Stomach (tissue), 9 donors: ENCODE data around the gene SLC35F3. TPM values are rescaled to one million over a fixed set of nuclear protein-coding genes. Genes with fewer than 3 reads are reported as not detected.

Experiments
- DNase-seq, 2 donors: peaks; one replicate each; pipeline versions ENCODE4 v3.0.0 to v3.0.0-alpha.2; 2013 to 2019
- H3K27ac ChIP-seq, 5 donors: fragments of 200-600 bp in 4 of 5; sonication (generic) in 4 of 5; one replicate each; pipeline ENCODE4 v1.5.1; 2013 to 2019; ENCODE audit warnings: mild to moderate bottlenecking in 1 of 5, moderate library complexity in 1 of 5
- H3K27me3 ChIP-seq, 3 donors: fragments of 200-600 bp; sonication (generic); one replicate each; pipeline ENCODE4 v1.5.1; 2017 to 2019; ENCODE audit warnings: mixed run types in 1 of 3
- H3K36me3 ChIP-seq, 4 donors: fragments of 200-600 bp; sonication (generic); 1 replicate in 3 of 4; 2 replicates in 1 of 4; pipeline ENCODE4 v1.5.1; 2016 to 2019
- H3K4me1 ChIP-seq, 4 donors: fragments of 200-600 bp; sonication (generic); one replicate each; pipeline ENCODE4 v1.5.1; 2016 to 2019
- H3K4me3 ChIP-seq, 4 donors: fragments of 200-600 bp; sonication (generic) in 3 of 4; one replicate each; pipeline ENCODE4 v1.5.1; 2016 to 2019; ENCODE audit warnings: mild to moderate bottlenecking in 1 of 4
- H3K9me3 ChIP-seq, 4 donors: fragments of 200-600 bp; sonication (generic); one replicate each; pipeline ENCODE4 v1.5.1; 2016 to 2019
- EP300 ChIP-seq: sonication (generic); formaldehyde crosslinking; IDR thresholded peaks from one replicate; pipeline ENCODE4 v1.6.1; 2017; ENCODE audit warnings: antibody characterized with exemption
- POLR2A ChIP-seq, 4 donors: fragments of 450-650 bp; IDR thresholded peaks; one replicate each; pipeline ENCODE4 v1.6.1; 2016; ENCODE audit warnings: antibody characterized with exemption in 4 of 4, control low read depth in 2 of 4, mild to moderate bottlenecking in 1 of 4, moderate library complexity in 1 of 4
- POLR2AphosphoS5 ChIP-seq, 3 donors: sonication (generic); formaldehyde crosslinking; IDR thresholded peaks; one replicate each; pipeline ENCODE4 v1.6.1; 2016; ENCODE audit warnings: antibody characterized with exemption in 3 of 3
- WGBS, 5 donors: extraction: QIAGEN DNeasy Blood & Tissue Kit in 3 of 5; methylation state at CpG; one replicate each; pipeline versions ENCODE4 v1.1.5 to v1.1.7; 2013 to 2018; 5-methylcytosine and 5-hydroxymethylcytosine counted together
- intact Hi-C: fragments of 100-400 bp; cut with DNase I; formaldehyde crosslinking; loops from one replicate; pipeline ENCODE4 v1.15.1; 2023; ENCODE audit warnings: low total_unique reads
- polyA plus RNA-seq, 3 donors: library from polyadenylated mRNA; stranded (reverse); fragments of 200-250 nt; gene quantifications; one replicate each; pipeline ENCODE4 v1.2.3, GENCODE V29; 2013
- total RNA-seq, 5 donors: library from RNA; depleted of rRNA; stranded (reverse); fragments of >200 nt; gene quantifications; one replicate each; pipeline versions ENCODE4 v1.1.0 to v1.2.3, GENCODE V29; 2014 to 2016
- TF ChIP-seq, protein P1 (sequence below), 7 experiments: fragments of 450-650 bp in 4 of 7; fragments of 200-600 bp in 3 of 7; sonication (generic) in 3 of 7; IDR thresholded peaks; one replicate each; pipeline ENCODE4 v1.5.1; 2016 to 2019; ENCODE audit warnings: antibody characterized with exemption in 7 of 7, control low read depth in 2 of 7, mild to moderate bottlenecking in 1 of 7
- donor health status: healthy with polysubstance abuse.
- donor health status: Bipolar disorder and iron deficiency.
- donor health status: healthy.

SLC35F3 gene
- total and polyA plus RNA-seq, 8 donors: under 0.01 to 1.5 (median 0.59) TPM; not detected in 2

DNA sequence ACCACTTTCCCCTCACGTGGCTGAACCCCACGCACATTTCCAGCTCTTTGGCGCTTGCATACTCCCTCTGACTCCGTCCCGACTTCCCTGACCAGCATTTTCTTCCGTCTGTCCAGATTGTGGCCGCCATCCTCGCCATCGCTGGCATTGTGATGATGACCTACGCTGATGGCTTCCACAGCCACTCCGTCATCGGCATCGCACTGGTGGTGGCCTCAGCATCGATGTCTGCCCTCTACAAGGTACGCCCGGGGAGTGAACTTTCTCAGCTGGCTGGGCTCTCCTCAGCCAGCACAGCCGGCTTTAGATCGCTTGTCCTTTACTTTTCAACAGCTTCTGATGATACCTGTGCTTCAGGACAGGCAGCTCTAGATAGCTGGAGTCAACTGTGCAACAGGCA lies 412.0 kb downstream of the SLC35F3 start:
- Histone ChIP-seq H3K27me3 (peaks cover 0 to 27% (median 12%) of the 10 kb centered on the region in 3 donors), H3K9me3 (no peaks in the 10 kb centered on the region), H3K4me3 (no peak overlapping the region), H3K36me3 (no peaks in the 10 kb centered on the region), H3K4me1 (no peaks in the 10 kb centered on the region), H3K27ac (peak overlapping the region in 1 of 5 donors; percentile 16)
- intact Hi-C loops: no loop called here
- WGBS, 5 donors: 86 to 94% (median 94%) methylated on average over 18 of the region's 18 CpGs
- TF ChIP-seq POLR2A (IDR thresholded peaks at IDR 0.05) (no peak), POLR2AphosphoS5 (IDR thresholded peaks at IDR 0.05) (no peak), EP300 (no peak)
- TF ChIP-seq, protein P1, sequence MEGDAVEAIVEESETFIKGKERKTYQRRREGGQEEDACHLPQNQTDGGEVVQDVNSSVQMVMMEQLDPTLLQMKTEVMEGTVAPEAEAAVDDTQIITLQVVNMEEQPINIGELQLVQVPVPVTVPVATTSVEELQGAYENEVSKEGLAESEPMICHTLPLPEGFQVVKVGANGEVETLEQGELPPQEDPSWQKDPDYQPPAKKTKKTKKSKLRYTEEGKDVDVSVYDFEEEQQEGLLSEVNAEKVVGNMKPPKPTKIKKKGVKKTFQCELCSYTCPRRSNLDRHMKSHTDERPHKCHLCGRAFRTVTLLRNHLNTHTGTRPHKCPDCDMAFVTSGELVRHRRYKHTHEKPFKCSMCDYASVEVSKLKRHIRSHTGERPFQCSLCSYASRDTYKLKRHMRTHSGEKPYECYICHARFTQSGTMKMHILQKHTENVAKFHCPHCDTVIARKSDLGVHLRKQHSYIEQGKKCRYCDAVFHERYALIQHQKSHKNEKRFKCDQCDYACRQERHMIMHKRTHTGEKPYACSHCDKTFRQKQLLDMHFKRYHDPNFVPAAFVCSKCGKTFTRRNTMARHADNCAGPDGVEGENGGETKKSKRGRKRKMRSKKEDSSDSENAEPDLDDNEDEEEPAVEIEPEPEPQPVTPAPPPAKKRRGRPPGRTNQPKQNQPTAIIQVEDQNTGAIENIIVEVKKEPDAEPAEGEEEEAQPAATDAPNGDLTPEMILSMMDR (IDR thresholded peaks at IDR 0.05): no peak
- DNase-seq: no peak

DNA sequence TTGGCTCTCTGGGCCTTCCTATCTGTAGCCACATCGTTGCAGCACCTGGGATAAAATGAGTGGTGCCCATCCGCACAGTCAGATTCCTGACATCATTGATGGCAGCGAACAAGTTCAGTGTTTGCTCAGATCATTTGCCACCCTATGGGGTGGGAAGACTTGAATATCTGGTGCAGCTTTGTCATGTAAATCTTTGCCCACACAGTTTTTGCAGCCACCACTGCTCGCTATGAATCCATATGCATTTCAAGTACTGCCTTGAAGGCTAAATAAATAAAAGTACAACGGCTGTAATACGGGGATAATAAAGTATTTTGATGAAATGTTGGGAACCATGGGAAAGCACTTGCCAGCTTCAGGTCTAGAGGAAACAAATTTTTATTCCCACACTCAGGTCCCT lies 412.5 kb downstream of the SLC35F3 start:
- peaks cover 0 to 22% (median 12%) of the 10 kb centered on the region in 3 donors for H3K27me3 ChIP-seq
- H3K4me3 ChIP-seq: no peak overlapping the region
- DNase-seq: no peak
- TF ChIP-seq, protein P1 (IDR thresholded peaks at IDR 0.05): no peak
- TF ChIP-seq POLR2AphosphoS5 (IDR thresholded peaks at IDR 0.05): no peak
- TF ChIP-seq EP300: no peak
- TF ChIP-seq POLR2A (IDR thresholded peaks at IDR 0.05): no peak
- H3K36me3 ChIP-seq: no peaks in the 10 kb centered on the region
- WGBS, 5 donors: 55 to 68% (median 67%) methylated on average over 6 of the region's 6 CpGs
- H3K27ac ChIP-seq: no peak overlapping the region
- intact Hi-C loops: no loop called here
- no peaks in the 10 kb centered on the region for H3K9me3 ChIP-seq
- no peaks in the 10 kb centered on the region for H3K4me1 ChIP-seq

DNA sequence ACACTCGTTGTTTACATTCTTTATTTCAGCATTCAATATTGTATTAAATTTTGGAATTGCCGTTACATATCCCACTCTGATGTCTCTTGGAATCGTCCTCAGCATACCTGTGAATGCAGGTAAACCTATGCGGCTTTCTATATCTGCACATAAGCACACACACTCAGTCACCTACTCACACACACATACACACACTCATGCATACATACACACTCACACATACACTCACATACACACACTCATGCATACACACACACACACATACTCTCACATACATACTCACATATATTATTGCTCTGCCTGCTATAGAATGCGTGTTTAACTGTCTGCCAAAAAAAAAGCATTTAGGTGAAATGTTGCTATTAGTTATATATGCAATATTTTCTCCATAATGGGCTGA lies 415.6 kb downstream of the SLC35F3 start:
- Histone ChIP-seq H3K27me3 (peaks cover 0 to 37% (median 18%) of the 10 kb centered on the region in 3 donors), H3K27ac (no peak overlapping the region), H3K9me3 (no peaks in the 10 kb centered on the region), H3K36me3 (no peaks in the 10 kb centered on the region), H3K4me1 (no peaks in the 10 kb centered on the region), H3K4me3 (no peak overlapping the region)
- WGBS, 5 donors: 77 to 84% (median 83%) methylated on average over 5 of the region's 5 CpGs
- no peak for TF ChIP-seq POLR2A (IDR thresholded peaks at IDR 0.05)
- TF ChIP-seq, protein P1 (IDR thresholded peaks at IDR 0.05): no peak
- intact Hi-C loops: loop anchor here (10.0 kb wide), 1 partner anchor 205 kb away; no protein-coding TSS in a partner anchor
- DNase-seq: no peak

DNA sequence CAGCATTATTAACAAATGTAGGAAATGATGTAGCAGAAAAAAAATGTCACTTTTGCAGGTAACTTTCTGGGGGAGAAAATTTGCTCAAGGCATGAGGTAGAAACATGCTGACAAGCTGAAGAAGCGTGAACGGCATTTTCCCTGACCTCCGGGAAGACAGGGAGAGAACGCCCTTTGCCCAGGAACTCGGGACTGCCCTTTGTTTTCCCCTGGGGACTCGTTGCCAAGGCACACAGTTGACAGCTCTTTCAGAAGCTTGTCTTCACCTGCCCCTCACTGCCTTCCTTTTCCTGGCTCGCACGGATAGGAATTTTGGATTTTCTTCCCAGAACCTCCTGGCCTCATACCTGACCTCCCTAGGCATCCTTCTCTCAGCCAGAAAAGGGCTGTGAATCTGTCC lies 416.1 kb downstream of the SLC35F3 start:
- intact Hi-C loops: loop anchor here (10.0 kb wide), 1 partner anchor 206 kb away; no protein-coding TSS in a partner anchor
- Histone ChIP-seq H3K4me1 (no peaks in the 10 kb centered on the region), H3K27me3 (peaks cover 0 to 42% (median 23%) of the 10 kb centered on the region in 3 donors), H3K9me3 (no peaks in the 10 kb centered on the region), H3K27ac (no peak overlapping the region), H3K4me3 (no peak overlapping the region), H3K36me3 (no peaks in the 10 kb centered on the region)
- no peak for DNase-seq
- TF ChIP-seq EP300: no peak
- no peak for TF ChIP-seq POLR2AphosphoS5 (IDR thresholded peaks at IDR 0.05)
- TF ChIP-seq POLR2A (IDR thresholded peaks at IDR 0.05): no peak
- TF ChIP-seq, protein P1 (IDR thresholded peaks at IDR 0.05): no peak
- WGBS, 5 donors: 35 to 60% (median 54%) methylated on average over 8 of the region's 8 CpGs
